ENCODE results near the gene ABCC6. TPM values are rescaled to one million over a fixed set of nuclear protein-coding genes. Genes with fewer than 3 reads are reported as not detected.

The ABCC6 gene
- total and polyA plus RNA-seq, 10 of the 15 experiments (the other 5 are each of a cell fraction or from before 2014, with no cell fraction given), result 0.05 to 0.13 (median 0.06) TPM; not detected in 5

- no peak for TF ChIP-seq USF1 (IDR thresholded peaks at IDR 0.05; ENCODE audit: borderline replicate concordance, extremely low read length, insufficient read depth, low read depth, low read length)
- TF ChIP-seq JUNB (IDR thresholded peaks at IDR 0.05), result no peak
- no peak for TF ChIP-seq NFXL1 (IDR thresholded peaks at IDR 0.05; ENCODE audit: borderline replicate concordance)
- no peak for TF ChIP-seq RFX5 (IDR thresholded peaks at IDR 0.05; ENCODE audit: low read depth, low read length)
- no peak for TF ChIP-seq SMAD5 (IDR thresholded peaks at IDR 0.05; ENCODE audit: low read depth)
- TF ChIP-seq, protein P1, sequence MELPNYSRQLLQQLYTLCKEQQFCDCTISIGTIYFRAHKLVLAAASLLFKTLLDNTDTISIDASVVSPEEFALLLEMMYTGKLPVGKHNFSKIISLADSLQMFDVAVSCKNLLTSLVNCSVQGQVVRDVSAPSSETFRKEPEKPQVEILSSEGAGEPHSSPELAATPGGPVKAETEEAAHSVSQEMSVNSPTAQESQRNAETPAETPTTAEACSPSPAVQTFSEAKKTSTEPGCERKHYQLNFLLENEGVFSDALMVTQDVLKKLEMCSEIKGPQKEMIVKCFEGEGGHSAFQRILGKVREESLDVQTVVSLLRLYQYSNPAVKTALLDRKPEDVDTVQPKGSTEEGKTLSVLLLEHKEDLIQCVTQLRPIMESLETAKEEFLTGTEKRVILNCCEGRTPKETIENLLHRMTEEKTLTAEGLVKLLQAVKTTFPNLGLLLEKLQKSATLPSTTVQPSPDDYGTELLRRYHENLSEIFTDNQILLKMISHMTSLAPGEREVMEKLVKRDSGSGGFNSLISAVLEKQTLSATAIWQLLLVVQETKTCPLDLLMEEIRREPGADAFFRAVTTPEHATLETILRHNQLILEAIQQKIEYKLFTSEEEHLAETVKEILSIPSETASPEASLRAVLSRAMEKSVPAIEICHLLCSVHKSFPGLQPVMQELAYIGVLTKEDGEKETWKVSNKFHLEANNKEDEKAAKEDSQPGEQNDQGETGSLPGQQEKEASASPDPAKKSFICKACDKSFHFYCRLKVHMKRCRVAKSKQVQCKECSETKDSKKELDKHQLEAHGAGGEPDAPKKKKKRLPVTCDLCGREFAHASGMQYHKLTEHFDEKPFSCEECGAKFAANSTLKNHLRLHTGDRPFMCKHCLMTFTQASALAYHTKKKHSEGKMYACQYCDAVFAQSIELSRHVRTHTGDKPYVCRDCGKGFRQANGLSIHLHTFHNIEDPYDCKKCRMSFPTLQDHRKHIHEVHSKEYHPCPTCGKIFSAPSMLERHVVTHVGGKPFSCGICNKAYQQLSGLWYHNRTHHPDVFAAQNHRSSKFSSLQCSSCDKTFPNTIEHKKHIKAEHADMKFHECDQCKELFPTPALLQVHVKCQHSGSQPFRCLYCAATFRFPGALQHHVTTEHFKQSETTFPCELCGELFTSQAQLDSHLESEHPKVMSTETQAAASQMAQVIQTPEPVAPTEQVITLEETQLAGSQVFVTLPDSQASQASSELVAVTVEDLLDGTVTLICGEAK (IDR thresholded peaks at IDR 0.05; ENCODE audit: borderline replicate concordance), result no peak
- TF ChIP-seq HDAC2 (IDR thresholded peaks at IDR 0.05), result no peak
- no peak for TF ChIP-seq SPI1 (IDR thresholded peaks at IDR 0.05; ENCODE audit: borderline replicate concordance, insufficient read depth, low read depth, low read length)
Observed at GRCh38 chr16:16112450-16113053, 110.7 kb downstream of the ABCC6 start (continued).

Measured in GM12878 (cell line).